K562 (cell line): ENCODE data around the gene TBL2. TPM values are rescaled to one million over a fixed set of nuclear protein-coding genes. Genes with fewer than 3 reads are reported as not detected.

Experiments used
- ATAC-seq: fragments of 200-7000 bp; cut with Tn5 transposase; 3 replicates; pipeline ENCODE4 v1.9.1; 2020; ENCODE audit warnings: moderate library complexity
- BruUV-seq: library from RNA; stranded (reverse); fragments of 400-500 nt; replicated peaks from 2 replicates; lab custom pipeline; 2021; lab: Mats Ljungman, UMichigan
- CTCF ChIA-PET: fragments of 300-600 bp; formaldehyde crosslinking; extraction: SDS; loops from one replicate; lab custom pipeline; 2021; ENCODE audit warnings: low intra/inter-chr PET ratio; lab: Yijun Ruan, JAX
- POLR2A ChIA-PET: fragments of 300-600, 350-650 bp; sonication (Branson Sonifier 250); formaldehyde crosslinking; extraction: SDS; loops from one replicate; lab custom pipeline; 2021; ENCODE audit warnings: antibody characterized with exemption, inconsistent platforms; lab: Yijun Ruan, JAX
- DNase-seq, 4 experiments: peaks; one replicate each; pipeline versions ENCODE4 v3.0.0 to v3.0.0-alpha.2; 2011 to 2018; ENCODE audit warnings: low spot score in 3 of 4, mixed read lengths in 3 of 4; ENCODE audit errors: extremely low read depth in 1 of 4
- FAIRE-seq: peaks from 2 replicates; lab custom pipeline; 2011; peaks lifted over from hg19 to GRCh38; lab: Jason Lieb, UNC
- H2AFZ ChIP-seq: 2 replicates; pipeline ENCODE4 v1.6.0; 2011; ENCODE audit warnings: low read depth, low read length, control low read depth, inconsistent platforms
- H3K27ac ChIP-seq: fragments of 200-600 bp; 3 replicates; pipeline ENCODE4 v1.8.0; 2011; ENCODE audit warnings: low read depth, mild to moderate bottlenecking, control low read depth, inconsistent platforms, low read length, moderate library complexity, mixed read lengths; ENCODE audit errors: extremely low read depth
- H3K27me3 ChIP-seq, 2 experiments: fragments of 300-600 bp in 1 of 2; 2 replicates in 1 of 2; 3 replicates in 1 of 2; pipeline versions ENCODE4 v1.6.0 to v1.8.0; 2011; ENCODE audit warnings: inconsistent platforms in 2 of 2, low read length in 2 of 2, mild to moderate bottlenecking in 1 of 2, mixed read lengths in 1 of 2, moderate library complexity in 1 of 2; ENCODE audit not compliant: control insufficient read depth in 2 of 2, insufficient read depth in 2 of 2
- H3K36me3 ChIP-seq: fragments of 300-600 bp; 3 replicates; pipeline ENCODE4 v1.8.0; 2011; ENCODE audit warnings: mild to moderate bottlenecking, low read length, inconsistent platforms; ENCODE audit not compliant: control insufficient read depth, insufficient read depth
- H3K4me1 ChIP-seq, 2 experiments: fragments of 200-600 bp in 1 of 2; replicated peaks in 1 of 2; 2 replicates in 1 of 2; 3 replicates in 1 of 2; pipeline versions ENCODE4 v1.5.1 to v1.8.0; 2011; ENCODE audit warnings: inconsistent platforms in 2 of 2, low read length in 2 of 2, mild to moderate bottlenecking in 1 of 2, mixed read lengths in 1 of 2, moderate library complexity in 1 of 2; ENCODE audit not compliant: control insufficient read depth in 2 of 2, insufficient read depth in 2 of 2
- H3K4me2 ChIP-seq: 2 replicates; pipeline ENCODE4 v1.6.1; 2011; ENCODE audit warnings: low read length, control low read depth, inconsistent platforms, mixed read lengths; ENCODE audit not compliant: insufficient read depth
- H3K4me3 ChIP-seq: fragments of 200-600 bp; sonication (generic), shearing (Covaris generic); 2 replicates; pipeline ENCODE4 v1.5.1; 2016; ENCODE audit warnings: control low read depth, inconsistent platforms
- H3K79me2 ChIP-seq: fragments of 200-600 bp; 3 replicates; pipeline ENCODE4 v1.8.0; 2011; ENCODE audit warnings: low read length, inconsistent platforms; ENCODE audit not compliant: control insufficient read depth, insufficient read depth
- H3K9ac ChIP-seq, 2 experiments: 2 replicates each; pipeline versions ENCODE4 v1.6.0 to v1.6.1; 2011; ENCODE audit warnings: low read depth in 2 of 2, low read length in 2 of 2, control low read depth in 1 of 2, inconsistent platforms in 1 of 2, mild to moderate bottlenecking in 1 of 2, mixed read lengths in 1 of 2; ENCODE audit not compliant: insufficient read depth in 1 of 2
- H3K9me1 ChIP-seq: one replicate; pipeline ENCODE4 v1.6.0; 2011; ENCODE audit warnings: inconsistent platforms, mild to moderate bottlenecking, low read length, moderate library complexity; ENCODE audit not compliant: control insufficient read depth, insufficient read depth
- H3K9me3 ChIP-seq: replicated peaks from 2 replicates; pipeline ENCODE4 v1.5.1; 2011; ENCODE audit warnings: low read depth, low read length, inconsistent platforms; ENCODE audit not compliant: control insufficient read depth, insufficient read depth
- H4K20me1 ChIP-seq: replicated peaks from 2 replicates; pipeline ENCODE4 v1.6.1; 2011; ENCODE audit warnings: low read length, inconsistent platforms, mixed read lengths; ENCODE audit not compliant: control insufficient read depth, insufficient read depth
- ATF1 ChIP-seq, 2 experiments: fragments of 450-650 bp in 1 of 2; IDR thresholded peaks; 2 replicates each; pipeline ENCODE4 v1.6.1; 2016; ENCODE audit warnings: missing compliant biosample characterization in 1 of 2, missing genetic modification characterization in 1 of 2
- BHLHE40 ChIP-seq: IDR thresholded peaks from 2 replicates; pipeline ENCODE4 v1.6.1; 2011; ENCODE audit warnings: low read length, improper control_type of control experiment
- CCAR2 ChIP-seq: fragments of 200-400 bp; formaldehyde crosslinking; IDR thresholded peaks from 2 replicates; pipeline ENCODE4 v1.6.1; 2017; ENCODE audit warnings: mild to moderate bottlenecking, low read depth, low read length
- E4F1 ChIP-seq: fragments of 250-450 bp; sonication (Bioruptor Pico); IDR thresholded peaks from 2 replicates; pipeline ENCODE4 v1.5.0; 2021; ENCODE audit warnings: mild to moderate bottlenecking, borderline replicate concordance
- GATAD2B ChIP-seq: fragments of 450-650 bp; IDR thresholded peaks from 2 replicates; pipeline ENCODE4 v1.6.1; 2017; ENCODE audit warnings: mild to moderate bottlenecking, borderline replicate concordance
- GTF2B ChIP-seq: IDR thresholded peaks from 2 replicates; pipeline ENCODE4 v1.6.1; 2011; ENCODE audit not compliant: insufficient read length; ENCODE audit errors: extremely low read depth
- KDM5B ChIP-seq: fragments of 200-600 bp; sonication (generic); IDR thresholded peaks from 2 replicates; pipeline ENCODE4 v1.6.1; 2012; ENCODE audit warnings: low read depth, mild to moderate bottlenecking, moderate library complexity, low read length, control low read depth, inconsistent platforms; ENCODE audit not compliant: insufficient replicate concordance
- PHF20 ChIP-seq: fragments of 450-650 bp; IDR thresholded peaks from 2 replicates; pipeline ENCODE4 v1.6.1; 2018; ENCODE audit not compliant: partially characterized antibody
- RBM25 ChIP-seq: fragments of 200-400 bp; formaldehyde crosslinking; IDR thresholded peaks from 2 replicates; pipeline ENCODE4 v1.6.1; 2018; ENCODE audit warnings: low read length, low read depth, moderate library complexity; ENCODE audit not compliant: severe bottlenecking
- SIRT6 ChIP-seq: IDR thresholded peaks from one replicate; pipeline ENCODE4 v1.6.1; 2012; ENCODE audit warnings: low read depth, mild to moderate bottlenecking, control low read depth, inconsistent platforms, low read length, moderate library complexity
- SLC30A9 ChIP-seq: fragments of 250-450 bp; sonication (Bioruptor Pico); IDR thresholded peaks from 2 replicates; pipeline ENCODE4 v1.8.0; 2022; ENCODE audit warnings: mild to moderate bottlenecking, moderate library complexity
- ZFP36 ChIP-seq: fragments of 150-350 bp; IDR thresholded peaks from 2 replicates; pipeline ENCODE4 v1.6.1; 2018; ENCODE audit warnings: low read length, low read depth; ENCODE audit not compliant: partially characterized antibody
- ZNF717 ChIP-seq: fragments of 250-450 bp; sonication (Bioruptor Pico); IDR thresholded peaks from 2 replicates; pipeline ENCODE4 v1.5.0; 2021
- WGBS: fragments of 100-300 bp; shearing (Covaris generic); methylation state at CpG from one replicate; pipeline ENCODE4 v1.1.6; 2016; ENCODE audit warnings: low coverage, mixed read lengths; ENCODE audit not compliant: insufficient coverage; ENCODE audit errors: missing lambda C conversion rate; 5-methylcytosine and 5-hydroxymethylcytosine counted together
- in situ Hi-C: fragments of 300-500 bp; cut with MboI; formaldehyde crosslinking; loops from 4 replicates; pipeline ENCODE4 v1.15.0; 2018; ENCODE audit warnings: inconsistent platforms, mixed read lengths
- intact Hi-C: fragments of 100-400 bp; cut with micrococcal nuclease; formaldehyde crosslinking; loops from 2 replicates; pipeline ENCODE4 v1.14.2; 2022
- polyA plus RNA-seq, 8 experiments: library from polyadenylated mRNA; depleted of rRNA in 4 of 8; stranded (reverse) in 5 of 8; unstranded in 3 of 8; fragments of >200 nt; fragmentation: Nextera tagmentation in 2 of 8; fragmentation: Illumina TruSeq in 1 of 8; extraction: Ambion mirVana in 2 of 8; extraction: Trizol in 1 of 8; gene quantifications; 2 replicates each; pipeline versions ENCODE4 v1.2.1 to v1.2.3, GENCODE V29; 2011 to 2014; ENCODE audit warnings: inconsistent platforms in 1 of 8, missing spikeins in 1 of 8
- total RNA-seq, 7 experiments: library from RNA; depleted of rRNA in 6 of 7; stranded (reverse); fragments of >200 nt in 6 of 7; fragmentation: Illumina TruSeq in 2 of 7; extraction: Trizol in 2 of 7; gene quantifications; 2 replicates each; pipeline versions ENCODE4 v1.2.1 to v1.2.3, GENCODE V29; 2011 to 2021; ENCODE audit warnings: low replicate concordance in 1 of 7

Gene TBL2
- total and polyA plus RNA-seq, 9 of the 15 experiments (the other 6 are each of a cell fraction or from before 2014, with no cell fraction given) = 2.5 to 123 (median 49.2) TPM

- ChIA-PET CTCF (interaction anchor here (0.6 kb wide), 1 partner anchor 18 kb away, joined by 3 read pairs; no protein-coding TSS in a partner anchor), POLR2A (interaction anchor here (0.5 to 1.1 kb wide), 2 partner anchors 100 to 251 kb away, joined by 3 to 6 read pairs; no protein-coding TSS in a partner anchor)
- peaks cover 22 to 48% of the 10 kb centered on the region in 2 experiments for H3K4me1 ChIP-seq
- no peak for TF ChIP-seq CCAR2
- TF ChIP-seq GTF2B = no peak
- no peak for TF ChIP-seq ZNF717
- no peak for TF ChIP-seq ATF1 (CRISPR knock-in tag; IDR thresholded peaks at IDR 0.05)
- no peak for TF ChIP-seq ATF1 (tag; IDR thresholded peaks at IDR 0.05)
- no peak for TF ChIP-seq GATAD2B
- TF ChIP-seq ZFP36 = peak; percentile 30
- no peak for TF ChIP-seq E4F1
- no peak for TF ChIP-seq BHLHE40
- no peak for TF ChIP-seq PHF20
- no peak for TF ChIP-seq KDM5B
- no peak for TF ChIP-seq SIRT6
- peak; percentile 7 for TF ChIP-seq RBM25
- TF ChIP-seq SLC30A9 (CRISPR knock-in tag) = no peak
- intact Hi-C loops = loop anchor here (5.0 kb wide), 1 partner anchor 242 kb away; no protein-coding TSS in a partner anchor
- in situ Hi-C loops = no loop called here
- H3K9ac ChIP-seq = no peak overlapping the region
- no peak overlapping the region for H3K27ac ChIP-seq
- FAIRE-seq (no peak), ATAC-seq (no peak), DNase-seq (no peak)
- H3K9me1 ChIP-seq = no peaks in the 10 kb centered on the region
- H3K4me3 ChIP-seq = no peak overlapping the region
- H3K27me3 ChIP-seq = no peaks in the 10 kb centered on the region
- no peaks in the 10 kb centered on the region for H3K79me2 ChIP-seq
- H3K36me3 ChIP-seq = peaks cover 2% of the 10 kb centered on the region; the same call in 2 of the 3 replicates
- 42% methylated on average over 4 of the region's 4 CpGs for WGBS
- H3K4me2 ChIP-seq = no peak overlapping the region
- BruUV-seq = no TSS peak
- H3K9me3 ChIP-seq = no peaks in the 10 kb centered on the region
- peaks cover 13% of the 10 kb centered on the region for H4K20me1 ChIP-seq
- no peak overlapping the region for H2AFZ ChIP-seq
Measured at GRCh38 chr7:73610105-73610504, 31.7 kb upstream of the TBL2 start.
